Measurements from ENCODE around the gene HCN4. TPM values are rescaled to one million over a fixed set of nuclear protein-coding genes. Genes with fewer than 3 reads are reported as not detected.

Gene HCN4
- total and polyA plus RNA-seq, 2 donors (not counting 1 experiment from before 2014, with no cell fraction given) = not detected

- Histone ChIP-seq H3K27me3 (ENCODE audit: control insufficient read depth, insufficient read depth, low read length) (no peaks in the 10 kb centered on the region), H3K4me1 (ENCODE audit: control insufficient read depth, extremely low read depth, insufficient read depth, low read length) (no peaks in the 10 kb centered on the region), H3K4me2 (ENCODE audit: extremely low read depth, insufficient read depth, low read length) (no peak overlapping the region), H3K9ac (ENCODE audit: insufficient read depth, low read length) (no peak overlapping the region), H3K27ac (ENCODE audit: insufficient read depth, low read length) (no peak overlapping the region), H3K36me3 (ENCODE audit: control insufficient read depth, insufficient read depth, low read length) (no peaks in the 10 kb centered on the region), H3K79me2 (ENCODE audit: control insufficient read depth, insufficient read depth, low read length) (no peaks in the 10 kb centered on the region), H3K4me3 (replicated peaks in 1 of 4; ENCODE audit: control extremely low read depth in 1 of 4, insufficient read depth in 1 of 4, low read depth in 3 of 4, low read length in 4 of 4) (no peak overlapping the region), H2AFZ (ENCODE audit: low read length) (no peak overlapping the region), H4K20me1 (ENCODE audit: control insufficient read depth, extremely low read depth, insufficient read depth, low read length) (no peaks in the 10 kb centered on the region), H3K9me3 (ENCODE audit: control insufficient read depth, insufficient read depth, low read depth, low read length) (no peaks in the 10 kb centered on the region)
- peak in 1 of 2 donors; percentile 56 for DNase-seq (ENCODE audit: low read depth in 2 of 2)
- TF ChIP-seq CTCF (conservative IDR thresholded peaks at IDR 0.05 in 1 of 2, IDR thresholded peaks at IDR 0.05 in 1 of 2; ENCODE audit: low read depth in 1 of 2, low read length in 2 of 2) (no peak), EZH2 (IDR thresholded peaks at IDR 0.05; ENCODE audit: low read length, missing control alignments) (no peak)
Observed at GRCh38 chr15:73286311-73286710, 82.4 kb downstream of the HCN4 start.

GRCh38 chr15:73284090-73284716 is 84.6 kb downstream of the HCN4 start:
- Histone ChIP-seq H3K27me3 (ENCODE audit: control insufficient read depth, insufficient read depth, low read length) (no peaks in the 10 kb centered on the region), H3K4me2 (ENCODE audit: extremely low read depth, insufficient read depth, low read length) (no peak overlapping the region), H3K36me3 (ENCODE audit: control insufficient read depth, insufficient read depth, low read length) (no peaks in the 10 kb centered on the region), H4K20me1 (ENCODE audit: control insufficient read depth, extremely low read depth, insufficient read depth, low read length) (no peaks in the 10 kb centered on the region), H3K4me3 (replicated peaks in 1 of 4; ENCODE audit: control extremely low read depth in 1 of 4, insufficient read depth in 1 of 4, low read depth in 3 of 4, low read length in 4 of 4) (no peak overlapping the region), H3K27ac (ENCODE audit: insufficient read depth, low read length) (no peak overlapping the region), H3K79me2 (ENCODE audit: control insufficient read depth, insufficient read depth, low read length) (no peaks in the 10 kb centered on the region), H3K4me1 (ENCODE audit: control insufficient read depth, extremely low read depth, insufficient read depth, low read length) (no peaks in the 10 kb centered on the region), H3K9ac (ENCODE audit: insufficient read depth, low read length) (no peak overlapping the region), H3K9me3 (ENCODE audit: control insufficient read depth, insufficient read depth, low read depth, low read length) (no peaks in the 10 kb centered on the region), H2AFZ (ENCODE audit: low read length) (no peak overlapping the region)
- TF ChIP-seq EZH2 (IDR thresholded peaks at IDR 0.05; ENCODE audit: low read length, missing control alignments) (no peak), CTCF (conservative IDR thresholded peaks at IDR 0.05 in 1 of 2, IDR thresholded peaks at IDR 0.05 in 1 of 2; ENCODE audit: low read depth in 1 of 2, low read length in 2 of 2) (peak; percentile 23 to 42)
- DNase-seq (ENCODE audit: low read depth in 2 of 2) = peak; percentile 13 to 54

GRCh38 chr15:73283366-73283962 is 85.3 kb downstream of the HCN4 start:
- Histone ChIP-seq H3K79me2 (ENCODE audit: control insufficient read depth, insufficient read depth, low read length) (no peaks in the 10 kb centered on the region), H3K4me1 (ENCODE audit: control insufficient read depth, extremely low read depth, insufficient read depth, low read length) (no peaks in the 10 kb centered on the region), H3K9me3 (ENCODE audit: control insufficient read depth, insufficient read depth, low read depth, low read length) (no peaks in the 10 kb centered on the region), H3K4me3 (replicated peaks in 1 of 4; ENCODE audit: control extremely low read depth in 1 of 4, insufficient read depth in 1 of 4, low read depth in 3 of 4, low read length in 4 of 4) (no peak overlapping the region), H4K20me1 (ENCODE audit: control insufficient read depth, extremely low read depth, insufficient read depth, low read length) (no peaks in the 10 kb centered on the region), H3K9ac (ENCODE audit: insufficient read depth, low read length) (no peak overlapping the region), H3K36me3 (ENCODE audit: control insufficient read depth, insufficient read depth, low read length) (no peaks in the 10 kb centered on the region), H3K27ac (ENCODE audit: insufficient read depth, low read length) (no peak overlapping the region), H3K27me3 (ENCODE audit: control insufficient read depth, insufficient read depth, low read length) (no peaks in the 10 kb centered on the region), H3K4me2 (ENCODE audit: extremely low read depth, insufficient read depth, low read length) (no peak overlapping the region), H2AFZ (ENCODE audit: low read length) (no peak overlapping the region)
- DNase-seq (ENCODE audit: low read depth in 2 of 2) = no peak
- no peak for TF ChIP-seq CTCF (conservative IDR thresholded peaks at IDR 0.05 in 1 of 2, IDR thresholded peaks at IDR 0.05 in 1 of 2; ENCODE audit: low read depth in 1 of 2, low read length in 2 of 2)
- no peak for TF ChIP-seq EZH2 (IDR thresholded peaks at IDR 0.05; ENCODE audit: low read length, missing control alignments)
